RWPE1 (cell line): ENCODE results near the gene C1orf185.

Experiments used
- CTCF ChIA-PET: fragments of 350-600 bp; sonication (Branson Sonifier 250); formaldehyde crosslinking; extraction: SDS; loops from one replicate; lab custom pipeline; 2021; lab: Yijun Ruan, JAX
- POLR2A ChIA-PET: fragments of 400-600 bp; formaldehyde crosslinking; extraction: SDS; loops from one replicate; lab custom pipeline; 2020; ENCODE audit warnings: antibody characterized with exemption; ENCODE audit not compliant: low non-redundant PET; lab: Yijun Ruan, JAX
- DNase-seq: peaks from one replicate; pipeline ENCODE4 v3.0.0; 2012; ENCODE audit warnings: low spot score
- H3K27ac ChIP-seq: fragments of 450-650 bp; 2 replicates; pipeline ENCODE4 v1.5.1; 2017
- CTCF ChIP-seq: fragments of 450-650 bp; conservative IDR thresholded peaks from 2 replicates; pipeline ENCODE4 v1.5.1; 2017; ENCODE audit warnings: low read depth, mild to moderate bottlenecking

Gene C1orf185

GRCh38 chr1:51192213-51192843 lies 90.3 kb downstream of the C1orf185 start:
- POLR2A ChIA-PET, result no interaction called here
- CTCF ChIA-PET, result interaction anchor here (0.5 to 2.2 kb wide), 15 partner anchors 8 to 1936 kb away, joined by 3 to 10 read pairs (median 3); no protein-coding TSS in a partner anchor
- no peak overlapping the region for H3K27ac ChIP-seq
- peak; percentile 63 for DNase-seq
- TF ChIP-seq CTCF, result peak; percentile 84

- ChIA-PET POLR2A (interaction anchor here (0.6 kb wide), 1 partner anchor 420 kb away, joined by 3 read pairs; no protein-coding TSS in a partner anchor), CTCF (interaction anchor here (0.5 to 0.8 kb wide), 4 partner anchors 29 to 443 kb away, joined by 3 to 5 read pairs (median 3); no protein-coding TSS in a partner anchor)
- H3K27ac ChIP-seq, result no peak overlapping the region
- TF ChIP-seq CTCF, result no peak
- DNase-seq, result no peak
Observed at GRCh38 chr1:51193564-51193963, 91.5 kb downstream of the C1orf185 start.
